ENCODE data around the gene VPS13D. TPM values are rescaled to one million over a fixed set of nuclear protein-coding genes. Genes with fewer than 3 reads are reported as not detected.

Gene VPS13D
- total RNA-seq, 1 experiment from 2014 or later, result 29.0 TPM

DNA sequence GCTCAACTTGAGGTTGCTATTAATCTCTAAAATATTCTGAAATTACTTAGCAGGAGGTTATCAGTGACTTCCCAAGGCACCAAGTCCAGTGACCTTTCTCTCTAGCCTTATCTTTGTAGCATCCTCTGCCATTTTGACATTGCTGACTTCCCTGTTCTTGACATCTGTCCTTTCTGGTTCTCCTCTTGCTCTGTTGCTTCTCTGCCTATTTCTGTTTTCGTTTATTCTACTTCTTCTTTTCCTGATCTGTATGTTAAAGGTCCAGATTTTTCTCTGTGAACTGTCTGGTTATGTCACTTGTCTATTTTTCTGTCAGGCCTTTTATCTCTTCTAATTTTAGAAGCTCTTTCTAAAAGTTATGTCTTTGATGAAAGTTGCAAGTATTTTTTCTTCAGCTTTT lies 178.8 kb downstream of the VPS13D start (continued):
- TF ChIP-seq, protein P1, sequence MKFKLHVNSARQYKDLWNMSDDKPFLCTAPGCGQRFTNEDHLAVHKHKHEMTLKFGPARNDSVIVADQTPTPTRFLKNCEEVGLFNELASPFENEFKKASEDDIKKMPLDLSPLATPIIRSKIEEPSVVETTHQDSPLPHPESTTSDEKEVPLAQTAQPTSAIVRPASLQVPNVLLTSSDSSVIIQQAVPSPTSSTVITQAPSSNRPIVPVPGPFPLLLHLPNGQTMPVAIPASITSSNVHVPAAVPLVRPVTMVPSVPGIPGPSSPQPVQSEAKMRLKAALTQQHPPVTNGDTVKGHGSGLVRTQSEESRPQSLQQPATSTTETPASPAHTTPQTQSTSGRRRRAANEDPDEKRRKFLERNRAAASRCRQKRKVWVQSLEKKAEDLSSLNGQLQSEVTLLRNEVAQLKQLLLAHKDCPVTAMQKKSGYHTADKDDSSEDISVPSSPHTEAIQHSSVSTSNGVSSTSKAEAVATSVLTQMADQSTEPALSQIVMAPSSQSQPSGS (CRISPR knock-in tag; IDR thresholded peaks at IDR 0.05; ENCODE audit: borderline replicate concordance, low read depth), result no peak
- no peak for TF ChIP-seq TCF7 (CRISPR knock-in tag; IDR thresholded peaks at IDR 0.05; ENCODE audit: low read depth)
- no peak for TF ChIP-seq MYBL2 (CRISPR knock-in tag; IDR thresholded peaks at IDR 0.05)
- TF ChIP-seq, protein P2, sequence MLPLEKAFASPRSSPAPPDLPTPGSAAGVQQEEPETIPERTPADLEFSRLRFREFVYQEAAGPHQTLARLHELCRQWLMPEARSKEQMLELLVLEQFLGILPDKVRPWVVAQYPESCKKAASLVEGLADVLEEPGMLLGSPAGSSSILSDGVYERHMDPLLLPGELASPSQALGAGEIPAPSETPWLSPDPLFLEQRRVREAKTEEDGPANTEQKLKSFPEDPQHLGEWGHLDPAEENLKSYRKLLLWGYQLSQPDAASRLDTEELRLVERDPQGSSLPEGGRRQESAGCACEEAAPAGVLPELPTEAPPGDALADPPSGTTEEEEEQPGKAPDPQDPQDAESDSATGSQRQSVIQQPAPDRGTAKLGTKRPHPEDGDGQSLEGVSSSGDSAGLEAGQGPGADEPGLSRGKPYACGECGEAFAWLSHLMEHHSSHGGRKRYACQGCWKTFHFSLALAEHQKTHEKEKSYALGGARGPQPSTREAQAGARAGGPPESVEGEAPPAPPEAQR (CRISPR knock-in tag; IDR thresholded peaks at IDR 0.05), result no peak
- TF ChIP-seq, protein P3, sequence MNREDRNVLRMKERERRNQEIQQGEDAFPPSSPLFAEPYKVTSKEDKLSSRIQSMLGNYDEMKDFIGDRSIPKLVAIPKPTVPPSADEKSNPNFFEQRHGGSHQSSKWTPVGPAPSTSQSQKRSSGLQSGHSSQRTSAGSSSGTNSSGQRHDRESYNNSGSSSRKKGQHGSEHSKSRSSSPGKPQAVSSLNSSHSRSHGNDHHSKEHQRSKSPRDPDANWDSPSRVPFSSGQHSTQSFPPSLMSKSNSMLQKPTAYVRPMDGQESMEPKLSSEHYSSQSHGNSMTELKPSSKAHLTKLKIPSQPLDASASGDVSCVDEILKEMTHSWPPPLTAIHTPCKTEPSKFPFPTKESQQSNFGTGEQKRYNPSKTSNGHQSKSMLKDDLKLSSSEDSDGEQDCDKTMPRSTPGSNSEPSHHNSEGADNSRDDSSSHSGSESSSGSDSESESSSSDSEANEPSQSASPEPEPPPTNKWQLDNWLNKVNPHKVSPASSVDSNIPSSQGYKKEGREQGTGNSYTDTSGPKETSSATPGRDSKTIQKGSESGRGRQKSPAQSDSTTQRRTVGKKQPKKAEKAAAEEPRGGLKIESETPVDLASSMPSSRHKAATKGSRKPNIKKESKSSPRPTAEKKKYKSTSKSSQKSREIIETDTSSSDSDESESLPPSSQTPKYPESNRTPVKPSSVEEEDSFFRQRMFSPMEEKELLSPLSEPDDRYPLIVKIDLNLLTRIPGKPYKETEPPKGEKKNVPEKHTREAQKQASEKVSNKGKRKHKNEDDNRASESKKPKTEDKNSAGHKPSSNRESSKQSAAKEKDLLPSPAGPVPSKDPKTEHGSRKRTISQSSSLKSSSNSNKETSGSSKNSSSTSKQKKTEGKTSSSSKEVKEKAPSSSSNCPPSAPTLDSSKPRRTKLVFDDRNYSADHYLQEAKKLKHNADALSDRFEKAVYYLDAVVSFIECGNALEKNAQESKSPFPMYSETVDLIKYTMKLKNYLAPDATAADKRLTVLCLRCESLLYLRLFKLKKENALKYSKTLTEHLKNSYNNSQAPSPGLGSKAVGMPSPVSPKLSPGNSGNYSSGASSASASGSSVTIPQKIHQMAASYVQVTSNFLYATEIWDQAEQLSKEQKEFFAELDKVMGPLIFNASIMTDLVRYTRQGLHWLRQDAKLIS (CRISPR knock-in tag; IDR thresholded peaks at IDR 0.05; ENCODE audit: borderline replicate concordance), result no peak
- no peak for TF ChIP-seq MXD4 (CRISPR knock-in tag; IDR thresholded peaks at IDR 0.05; ENCODE audit: borderline replicate concordance)
- TF ChIP-seq GRHL2 (CRISPR knock-in tag; IDR thresholded peaks at IDR 0.05; ENCODE audit: insufficient replicate concordance, severe bottlenecking), result no peak
- TF ChIP-seq ATF1 (CRISPR knock-in tag; IDR thresholded peaks at IDR 0.05), result no peak

DNA sequence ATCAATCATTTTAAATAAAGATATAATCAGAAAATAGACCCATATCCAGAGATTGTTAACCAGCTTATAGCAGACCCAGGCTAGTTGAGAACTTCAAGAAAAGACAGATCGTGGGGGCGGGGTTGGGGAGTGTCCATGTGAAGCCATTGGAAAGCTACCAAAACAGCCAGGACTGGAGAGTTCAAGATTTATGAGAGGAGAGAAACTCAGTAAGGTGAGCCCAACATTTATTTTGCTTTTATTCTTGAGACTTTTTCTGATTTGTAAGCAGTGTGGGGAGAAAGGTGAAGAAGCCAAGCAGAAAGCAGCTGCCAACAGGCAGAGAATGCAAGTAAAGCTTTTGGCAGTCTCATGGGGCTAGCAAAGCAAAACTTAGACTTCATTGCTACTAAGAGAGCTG lies 179.9 kb downstream of the VPS13D start:
- ChIA-PET POLR2A (interaction anchor here (0.6 to 0.7 kb wide), 2 partner anchors 259 to 312 kb away, joined by 3 to 6 read pairs; no protein-coding TSS in a partner anchor), CTCF (no interaction called here)
- DNase-seq (ENCODE audit: low spot score) (no peak), ATAC-seq (no peak)
- H3K4me3 Mint-ChIP-seq, result no peak overlapping the region
- H3K27ac Mint-ChIP-seq, result no peak overlapping the region
- H3K4me1 Mint-ChIP-seq, result peaks cover 11% of the 10 kb centered on the region; the same call in 1 of the 2 replicates
- peaks cover 21% of the 10 kb centered on the region for H3K36me3 Mint-ChIP-seq
- H3K9me3 Mint-ChIP-seq, result peaks cover 14% of the 10 kb centered on the region
- peaks cover 3% of the 10 kb centered on the region; the same call in 1 of the 2 replicates for H3K27me3 Mint-ChIP-seq (ENCODE audit: low read depth)
- TF ChIP-seq, protein P4, sequence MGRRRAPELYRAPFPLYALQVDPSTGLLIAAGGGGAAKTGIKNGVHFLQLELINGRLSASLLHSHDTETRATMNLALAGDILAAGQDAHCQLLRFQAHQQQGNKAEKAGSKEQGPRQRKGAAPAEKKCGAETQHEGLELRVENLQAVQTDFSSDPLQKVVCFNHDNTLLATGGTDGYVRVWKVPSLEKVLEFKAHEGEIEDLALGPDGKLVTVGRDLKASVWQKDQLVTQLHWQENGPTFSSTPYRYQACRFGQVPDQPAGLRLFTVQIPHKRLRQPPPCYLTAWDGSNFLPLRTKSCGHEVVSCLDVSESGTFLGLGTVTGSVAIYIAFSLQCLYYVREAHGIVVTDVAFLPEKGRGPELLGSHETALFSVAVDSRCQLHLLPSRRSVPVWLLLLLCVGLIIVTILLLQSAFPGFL (CRISPR knock-in tag; IDR thresholded peaks at IDR 0.05; ENCODE audit: borderline replicate concordance), result no peak
- TF ChIP-seq, protein P5, sequence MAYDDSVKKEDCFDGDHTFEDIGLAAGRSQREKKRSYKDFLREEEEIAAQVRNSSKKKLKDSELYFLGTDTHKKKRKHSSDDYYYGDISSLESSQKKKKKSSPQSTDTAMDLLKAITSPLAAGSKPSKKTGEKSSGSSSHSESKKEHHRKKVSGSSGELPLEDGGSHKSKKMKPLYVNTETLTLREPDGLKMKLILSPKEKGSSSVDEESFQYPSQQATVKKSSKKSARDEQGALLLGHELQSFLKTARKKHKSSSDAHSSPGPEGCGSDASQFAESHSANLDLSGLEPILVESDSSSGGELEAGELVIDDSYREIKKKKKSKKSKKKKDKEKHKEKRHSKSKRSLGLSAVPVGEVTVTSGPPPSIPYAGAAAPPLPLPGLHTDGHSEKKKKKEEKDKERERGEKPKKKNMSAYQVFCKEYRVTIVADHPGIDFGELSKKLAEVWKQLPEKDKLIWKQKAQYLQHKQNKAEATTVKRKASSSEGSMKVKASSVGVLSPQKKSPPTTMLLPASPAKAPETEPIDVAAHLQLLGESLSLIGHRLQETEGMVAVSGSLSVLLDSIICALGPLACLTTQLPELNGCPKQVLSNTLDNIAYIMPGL (CRISPR knock-in tag; IDR thresholded peaks at IDR 0.05), result no peak
- TF ChIP-seq, protein P6, sequence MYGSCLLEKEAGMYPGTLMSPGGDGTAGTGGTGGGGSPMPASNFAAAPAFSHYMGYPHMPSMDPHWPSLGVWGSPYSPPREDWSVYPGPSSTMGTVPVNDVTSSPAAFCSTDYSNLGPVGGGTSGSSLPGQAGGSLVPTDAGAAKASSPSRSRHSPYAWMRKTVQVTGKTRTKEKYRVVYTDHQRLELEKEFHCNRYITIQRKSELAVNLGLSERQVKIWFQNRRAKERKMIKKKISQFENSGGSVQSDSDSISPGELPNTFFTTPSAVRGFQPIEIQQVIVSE (CRISPR knock-in tag; IDR thresholded peaks at IDR 0.05; ENCODE audit: borderline replicate concordance), result no peak
- TF ChIP-seq, protein P7, sequence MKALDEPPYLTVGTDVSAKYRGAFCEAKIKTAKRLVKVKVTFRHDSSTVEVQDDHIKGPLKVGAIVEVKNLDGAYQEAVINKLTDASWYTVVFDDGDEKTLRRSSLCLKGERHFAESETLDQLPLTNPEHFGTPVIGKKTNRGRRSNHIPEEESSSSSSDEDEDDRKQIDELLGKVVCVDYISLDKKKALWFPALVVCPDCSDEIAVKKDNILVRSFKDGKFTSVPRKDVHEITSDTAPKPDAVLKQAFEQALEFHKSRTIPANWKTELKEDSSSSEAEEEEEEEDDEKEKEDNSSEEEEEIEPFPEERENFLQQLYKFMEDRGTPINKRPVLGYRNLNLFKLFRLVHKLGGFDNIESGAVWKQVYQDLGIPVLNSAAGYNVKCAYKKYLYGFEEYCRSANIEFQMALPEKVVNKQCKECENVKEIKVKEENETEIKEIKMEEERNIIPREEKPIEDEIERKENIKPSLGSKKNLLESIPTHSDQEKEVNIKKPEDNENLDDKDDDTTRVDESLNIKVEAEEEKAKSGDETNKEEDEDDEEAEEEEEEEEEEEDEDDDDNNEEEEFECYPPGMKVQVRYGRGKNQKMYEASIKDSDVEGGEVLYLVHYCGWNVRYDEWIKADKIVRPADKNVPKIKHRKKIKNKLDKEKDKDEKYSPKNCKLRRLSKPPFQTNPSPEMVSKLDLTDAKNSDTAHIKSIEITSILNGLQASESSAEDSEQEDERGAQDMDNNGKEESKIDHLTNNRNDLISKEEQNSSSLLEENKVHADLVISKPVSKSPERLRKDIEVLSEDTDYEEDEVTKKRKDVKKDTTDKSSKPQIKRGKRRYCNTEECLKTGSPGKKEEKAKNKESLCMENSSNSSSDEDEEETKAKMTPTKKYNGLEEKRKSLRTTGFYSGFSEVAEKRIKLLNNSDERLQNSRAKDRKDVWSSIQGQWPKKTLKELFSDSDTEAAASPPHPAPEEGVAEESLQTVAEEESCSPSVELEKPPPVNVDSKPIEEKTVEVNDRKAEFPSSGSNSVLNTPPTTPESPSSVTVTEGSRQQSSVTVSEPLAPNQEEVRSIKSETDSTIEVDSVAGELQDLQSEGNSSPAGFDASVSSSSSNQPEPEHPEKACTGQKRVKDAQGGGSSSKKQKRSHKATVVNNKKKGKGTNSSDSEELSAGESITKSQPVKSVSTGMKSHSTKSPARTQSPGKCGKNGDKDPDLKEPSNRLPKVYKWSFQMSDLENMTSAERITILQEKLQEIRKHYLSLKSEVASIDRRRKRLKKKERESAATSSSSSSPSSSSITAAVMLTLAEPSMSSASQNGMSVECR (CRISPR knock-in tag; IDR thresholded peaks at IDR 0.05; ENCODE audit: borderline replicate concordance), result no peak
- TF ChIP-seq ZNF138 (CRISPR knock-in tag; conservative IDR thresholded peaks at IDR 0.05) (no peak), ELF4 (CRISPR knock-in tag; IDR thresholded peaks at IDR 0.05; ENCODE audit: low read depth) (no peak), ZNF263 (CRISPR knock-in tag; IDR thresholded peaks at IDR 0.05; ENCODE audit: low read depth) (no peak)
- TF ChIP-seq, protein P8, sequence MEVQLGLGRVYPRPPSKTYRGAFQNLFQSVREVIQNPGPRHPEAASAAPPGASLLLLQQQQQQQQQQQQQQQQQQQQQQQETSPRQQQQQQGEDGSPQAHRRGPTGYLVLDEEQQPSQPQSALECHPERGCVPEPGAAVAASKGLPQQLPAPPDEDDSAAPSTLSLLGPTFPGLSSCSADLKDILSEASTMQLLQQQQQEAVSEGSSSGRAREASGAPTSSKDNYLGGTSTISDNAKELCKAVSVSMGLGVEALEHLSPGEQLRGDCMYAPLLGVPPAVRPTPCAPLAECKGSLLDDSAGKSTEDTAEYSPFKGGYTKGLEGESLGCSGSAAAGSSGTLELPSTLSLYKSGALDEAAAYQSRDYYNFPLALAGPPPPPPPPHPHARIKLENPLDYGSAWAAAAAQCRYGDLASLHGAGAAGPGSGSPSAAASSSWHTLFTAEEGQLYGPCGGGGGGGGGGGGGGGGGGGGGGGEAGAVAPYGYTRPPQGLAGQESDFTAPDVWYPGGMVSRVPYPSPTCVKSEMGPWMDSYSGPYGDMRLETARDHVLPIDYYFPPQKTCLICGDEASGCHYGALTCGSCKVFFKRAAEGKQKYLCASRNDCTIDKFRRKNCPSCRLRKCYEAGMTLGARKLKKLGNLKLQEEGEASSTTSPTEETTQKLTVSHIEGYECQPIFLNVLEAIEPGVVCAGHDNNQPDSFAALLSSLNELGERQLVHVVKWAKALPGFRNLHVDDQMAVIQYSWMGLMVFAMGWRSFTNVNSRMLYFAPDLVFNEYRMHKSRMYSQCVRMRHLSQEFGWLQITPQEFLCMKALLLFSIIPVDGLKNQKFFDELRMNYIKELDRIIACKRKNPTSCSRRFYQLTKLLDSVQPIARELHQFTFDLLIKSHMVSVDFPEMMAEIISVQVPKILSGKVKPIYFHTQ (CRISPR knock-in tag; IDR thresholded peaks at IDR 0.05), result no peak

Data from WTC11 (cell line).